ENCODE data around the gene SLITRK5.

DNA sequence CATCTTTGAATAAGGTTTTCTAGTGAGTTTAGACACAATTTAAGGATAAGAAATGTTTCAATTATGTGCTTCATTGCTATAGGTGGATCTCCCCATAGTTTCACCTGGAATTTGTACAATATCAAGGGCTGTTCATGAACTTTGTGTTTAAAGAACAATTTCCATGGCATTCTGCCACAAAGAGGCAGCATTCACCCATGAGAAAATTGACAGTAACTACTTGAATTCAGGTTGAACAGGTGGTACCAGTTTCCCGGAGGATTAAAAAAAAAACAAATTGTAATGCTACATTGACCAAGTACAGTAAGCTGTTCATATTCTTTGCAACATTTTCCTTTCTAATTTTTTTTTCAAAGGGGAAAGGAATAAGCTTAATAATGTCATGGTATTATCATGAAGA lies 9.1 kb downstream of the SLITRK5 start:
- TF ChIP-seq TAL1 (IDR thresholded peaks at IDR 0.05) (no peak), MEF2A (IDR thresholded peaks at IDR 0.05; ENCODE audit: control insufficient read depth, low read depth, low read length) (no peak)
- TF ChIP-seq, protein P1, sequence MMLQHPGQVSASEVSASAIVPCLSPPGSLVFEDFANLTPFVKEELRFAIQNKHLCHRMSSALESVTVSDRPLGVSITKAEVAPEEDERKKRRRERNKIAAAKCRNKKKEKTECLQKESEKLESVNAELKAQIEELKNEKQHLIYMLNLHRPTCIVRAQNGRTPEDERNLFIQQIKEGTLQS (IDR thresholded peaks at IDR 0.05) = no peak
- TF ChIP-seq, protein P1 (CRISPR knock-in tag; conservative IDR thresholded peaks at IDR 0.05) = no peak
- TF ChIP-seq, protein P2, sequence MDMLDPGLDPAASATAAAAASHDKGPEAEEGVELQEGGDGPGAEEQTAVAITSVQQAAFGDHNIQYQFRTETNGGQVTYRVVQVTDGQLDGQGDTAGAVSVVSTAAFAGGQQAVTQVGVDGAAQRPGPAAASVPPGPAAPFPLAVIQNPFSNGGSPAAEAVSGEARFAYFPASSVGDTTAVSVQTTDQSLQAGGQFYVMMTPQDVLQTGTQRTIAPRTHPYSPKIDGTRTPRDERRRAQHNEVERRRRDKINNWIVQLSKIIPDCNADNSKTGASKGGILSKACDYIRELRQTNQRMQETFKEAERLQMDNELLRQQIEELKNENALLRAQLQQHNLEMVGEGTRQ (CRISPR knock-in tag; IDR thresholded peaks at IDR 0.05) = no peak
- TF ChIP-seq, protein P3, sequence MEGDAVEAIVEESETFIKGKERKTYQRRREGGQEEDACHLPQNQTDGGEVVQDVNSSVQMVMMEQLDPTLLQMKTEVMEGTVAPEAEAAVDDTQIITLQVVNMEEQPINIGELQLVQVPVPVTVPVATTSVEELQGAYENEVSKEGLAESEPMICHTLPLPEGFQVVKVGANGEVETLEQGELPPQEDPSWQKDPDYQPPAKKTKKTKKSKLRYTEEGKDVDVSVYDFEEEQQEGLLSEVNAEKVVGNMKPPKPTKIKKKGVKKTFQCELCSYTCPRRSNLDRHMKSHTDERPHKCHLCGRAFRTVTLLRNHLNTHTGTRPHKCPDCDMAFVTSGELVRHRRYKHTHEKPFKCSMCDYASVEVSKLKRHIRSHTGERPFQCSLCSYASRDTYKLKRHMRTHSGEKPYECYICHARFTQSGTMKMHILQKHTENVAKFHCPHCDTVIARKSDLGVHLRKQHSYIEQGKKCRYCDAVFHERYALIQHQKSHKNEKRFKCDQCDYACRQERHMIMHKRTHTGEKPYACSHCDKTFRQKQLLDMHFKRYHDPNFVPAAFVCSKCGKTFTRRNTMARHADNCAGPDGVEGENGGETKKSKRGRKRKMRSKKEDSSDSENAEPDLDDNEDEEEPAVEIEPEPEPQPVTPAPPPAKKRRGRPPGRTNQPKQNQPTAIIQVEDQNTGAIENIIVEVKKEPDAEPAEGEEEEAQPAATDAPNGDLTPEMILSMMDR (IDR thresholded peaks at IDR 0.05 in 2 of 3, conservative IDR thresholded peaks at IDR 0.05 in 1 of 3; ENCODE audit: insufficient read depth in 2 of 3, low read depth in 1 of 3, low read length in 3 of 3) = no peak
